Fibroblast of villous mesenchyme (primary cell): ENCODE measurements around the gene APOC3. TPM values are rescaled to one million over a fixed set of nuclear protein-coding genes. Genes with fewer than 3 reads are reported as not detected.

Experiments used
- DNase-seq: peaks from one replicate; pipeline ENCODE4 v3.0.0-alpha.2; 2010; ENCODE audit warnings: low read depth
- H3K4me3 ChIP-seq: 2 replicates; pipeline ENCODE4 v1.5.1; 2011; ENCODE audit warnings: low read depth, mild to moderate bottlenecking, low read length
- total RNA-seq: library from RNA; depleted of rRNA; stranded (reverse); fragments of >200 nt; gene quantifications from 2 replicates; pipeline ENCODE4 v1.2.3, GENCODE V29; 2012
- TF ChIP-seq, protein P1 (sequence below): IDR thresholded peaks from 2 replicates; pipeline ENCODE4 v1.5.1; 2012; ENCODE audit warnings: low read depth, mild to moderate bottlenecking, low read length; ENCODE audit not compliant: insufficient read depth

The APOC3 gene
- total RNA-seq, 1 donor = not detected

DNA sequence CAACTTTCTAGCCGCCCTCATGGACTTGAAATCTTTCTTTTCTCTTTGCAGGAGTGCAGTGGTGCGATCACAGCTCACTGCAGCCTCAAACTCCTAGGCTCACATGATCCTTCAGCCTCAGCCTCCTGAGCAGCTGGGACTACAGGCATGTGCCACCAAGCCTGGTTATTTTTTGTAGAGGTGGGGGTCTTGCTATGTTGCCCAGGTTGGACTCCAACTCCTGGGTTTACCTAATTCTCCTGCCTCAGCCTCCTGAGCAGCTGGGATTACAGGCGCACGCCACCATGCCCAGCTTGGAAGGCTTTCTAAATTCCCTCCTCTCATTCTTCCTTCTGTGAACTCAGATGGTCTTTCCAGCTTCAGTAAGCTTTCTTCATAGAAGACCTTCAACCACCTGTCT lies 12.4 kb downstream of the APOC3 start:
- H3K4me3 ChIP-seq = no peak overlapping the region
- TF ChIP-seq, protein P1, sequence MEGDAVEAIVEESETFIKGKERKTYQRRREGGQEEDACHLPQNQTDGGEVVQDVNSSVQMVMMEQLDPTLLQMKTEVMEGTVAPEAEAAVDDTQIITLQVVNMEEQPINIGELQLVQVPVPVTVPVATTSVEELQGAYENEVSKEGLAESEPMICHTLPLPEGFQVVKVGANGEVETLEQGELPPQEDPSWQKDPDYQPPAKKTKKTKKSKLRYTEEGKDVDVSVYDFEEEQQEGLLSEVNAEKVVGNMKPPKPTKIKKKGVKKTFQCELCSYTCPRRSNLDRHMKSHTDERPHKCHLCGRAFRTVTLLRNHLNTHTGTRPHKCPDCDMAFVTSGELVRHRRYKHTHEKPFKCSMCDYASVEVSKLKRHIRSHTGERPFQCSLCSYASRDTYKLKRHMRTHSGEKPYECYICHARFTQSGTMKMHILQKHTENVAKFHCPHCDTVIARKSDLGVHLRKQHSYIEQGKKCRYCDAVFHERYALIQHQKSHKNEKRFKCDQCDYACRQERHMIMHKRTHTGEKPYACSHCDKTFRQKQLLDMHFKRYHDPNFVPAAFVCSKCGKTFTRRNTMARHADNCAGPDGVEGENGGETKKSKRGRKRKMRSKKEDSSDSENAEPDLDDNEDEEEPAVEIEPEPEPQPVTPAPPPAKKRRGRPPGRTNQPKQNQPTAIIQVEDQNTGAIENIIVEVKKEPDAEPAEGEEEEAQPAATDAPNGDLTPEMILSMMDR = no peak
- no peak for DNase-seq

GRCh38 chr11:116842909-116843308 lies 13.2 kb downstream of the APOC3 start:
- H3K4me3 ChIP-seq = no peak overlapping the region
- no peak for DNase-seq
- TF ChIP-seq, protein P1 = no peak

- TF ChIP-seq, protein P1 = no peak
- no peak for DNase-seq
- no peak overlapping the region for H3K4me3 ChIP-seq
These were observed 14.0 kb downstream of the APOC3 start for GRCh38 chr11:116843661-116844060.

DNA sequence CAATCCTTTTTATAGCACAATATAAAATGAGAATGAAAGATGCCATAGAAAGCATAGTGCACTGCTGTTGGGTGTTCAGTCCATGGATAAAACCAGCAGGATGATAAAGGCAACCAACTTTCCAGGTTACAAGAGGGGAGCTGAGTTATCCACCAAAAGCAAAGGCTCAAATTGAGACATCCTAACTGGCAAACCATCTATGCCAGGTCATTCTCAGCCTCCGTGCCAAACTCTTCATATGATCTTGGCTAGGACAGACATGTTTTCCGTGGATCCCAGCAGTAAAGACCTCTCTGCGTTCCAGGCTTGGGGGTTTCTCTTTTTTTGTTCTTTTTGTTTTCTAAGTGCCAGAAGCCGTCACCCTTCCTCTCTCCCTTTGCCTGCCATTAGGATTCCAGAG lies 15.0 kb downstream of the APOC3 start:
- TF ChIP-seq, protein P1 = no peak
- DNase-seq = no peak

DNA sequence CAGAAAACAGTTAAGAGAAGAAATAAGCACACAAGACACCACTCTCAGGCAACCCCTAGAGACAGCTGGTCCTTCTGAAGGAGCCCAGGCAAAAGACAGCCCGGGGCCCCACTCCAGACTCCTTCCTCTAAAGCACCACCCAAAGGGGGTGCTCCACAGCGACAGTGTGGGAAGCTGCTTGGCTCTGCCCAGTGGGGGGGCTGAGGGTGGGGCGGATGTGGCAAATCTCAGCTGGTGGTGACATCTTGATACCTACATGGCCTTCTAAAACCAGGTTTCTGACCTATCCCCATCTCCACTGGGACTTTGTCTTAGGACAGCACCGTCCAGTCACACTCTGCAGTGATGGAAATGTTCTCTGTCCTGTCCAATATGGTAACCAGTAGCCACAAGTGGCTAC lies 17.9 kb downstream of the APOC3 start:
- no peak overlapping the region for H3K4me3 ChIP-seq
- TF ChIP-seq, protein P1 = no peak

More for the DNA sequence above, 15.0 kb downstream of the APOC3 start:
- no peak overlapping the region for H3K4me3 ChIP-seq

GRCh38 chr11:116849060-116849459 lies 19.4 kb downstream of the APOC3 start:
- TF ChIP-seq, protein P1 = no peak
- no peak overlapping the region for H3K4me3 ChIP-seq
- no peak for DNase-seq

More for the DNA sequence above, 17.9 kb downstream of the APOC3 start:
- DNase-seq = no peak

GRCh38 chr11:116849486-116849885 lies 19.8 kb downstream of the APOC3 start:
- no peak for DNase-seq
- TF ChIP-seq, protein P1 = no peak
- H3K4me3 ChIP-seq = no peak overlapping the region
